PC-3 (cell line): Measurements from ENCODE around the gene BRCA1. TPM values are rescaled to one million over a fixed set of nuclear protein-coding genes. Genes with fewer than 3 reads are reported as not detected.

ENCODE experiments used
- ATAC-seq: fragments of 200-7000 bp; cut with Tn5 transposase; 2 replicates; pipeline ENCODE4 v1.9.1; 2020; ENCODE audit warnings: mild to moderate bottlenecking, moderate library complexity
- BruUV-seq: library from RNA; stranded (reverse); fragments of 400-500 nt; replicated peaks from 2 replicates; lab custom pipeline; 2021; lab: Mats Ljungman, UMichigan
- CTCF ChIA-PET: fragments of 300-600 bp; sonication (Branson Sonifier 250); formaldehyde crosslinking; loops from one replicate; lab custom pipeline; 2022; ENCODE audit warnings: antibody characterized with exemption; lab: Charles Lee
- POLR2A ChIA-PET: fragments of 300-600 bp; sonication (Branson Sonifier 250); formaldehyde crosslinking; loops from one replicate; lab custom pipeline; 2022; ENCODE audit warnings: antibody characterized with exemption; ENCODE audit not compliant: unreplicated experiment; lab: Charles Lee
- DNase-seq: peaks from one replicate; pipeline ENCODE4 v3.0.0-alpha.2; 2015
- H2AFZ ChIP-seq: fragments of 300-600 bp; sonication (generic); 2 replicates; pipeline ENCODE4 v1.6.0; 2016; ENCODE audit warnings: antibody characterized with exemption, low read length
- H3F3A ChIP-seq: fragments of 300-600 bp; sonication (generic); one replicate; pipeline ENCODE4 v1.6.0; 2017; ENCODE audit warnings: antibody characterized with exemption, low read length, control low read depth, mild to moderate bottlenecking; ENCODE audit not compliant: unreplicated experiment
- H3K27ac ChIP-seq: fragments of 300-600 bp; sonication (generic); 2 replicates; pipeline ENCODE4 v1.5.1; 2016; ENCODE audit warnings: mild to moderate bottlenecking, low read length
- H3K27me3 ChIP-seq: fragments of 300-600 bp; sonication (generic); 2 replicates; pipeline ENCODE4 v1.6.1; 2016; ENCODE audit warnings: low read length, mixed read lengths
- H3K36me3 ChIP-seq: fragments of 300-600 bp; sonication (generic); 2 replicates; pipeline ENCODE4 v1.6.1; 2016; ENCODE audit warnings: low read depth, mixed run types, low read length, mixed read lengths
- H3K4me1 ChIP-seq: fragments of 300-600 bp; sonication (generic); 2 replicates; pipeline ENCODE4 v1.5.1; 2016; ENCODE audit warnings: low read length; ENCODE audit not compliant: insufficient read depth
- H3K4me2 ChIP-seq: fragments of 300-600 bp; sonication (generic); 2 replicates; pipeline ENCODE4 v1.6.0; 2016; ENCODE audit warnings: low read length
- H3K4me3 ChIP-seq: fragments of 300-600 bp; sonication (generic); 2 replicates; pipeline ENCODE4 v1.5.1; 2016; ENCODE audit warnings: mild to moderate bottlenecking, low read length, mixed read lengths
- H3K79me2 ChIP-seq: fragments of 300-600 bp; sonication (generic); 2 replicates; pipeline ENCODE4 v1.6.1; 2017; ENCODE audit warnings: low read length, mixed read lengths
- H3K9ac ChIP-seq: fragments of 300-600 bp; sonication (generic); 2 replicates; pipeline ENCODE4 v1.6.0; 2016; ENCODE audit warnings: mild to moderate bottlenecking, low read length
- H3K9me2 ChIP-seq: fragments of 300-600 bp; sonication (generic); replicated peaks from 2 replicates; pipeline ENCODE4 v1.6.1; 2016; ENCODE audit warnings: mixed run types, low read length, mixed read lengths
- H3K9me3 ChIP-seq: fragments of 300-600 bp; sonication (generic); 2 replicates; pipeline ENCODE4 v1.6.1; 2016; ENCODE audit warnings: low read length, mixed read lengths
- H4K20me1 ChIP-seq: fragments of 300-600 bp; sonication (generic); 2 replicates; pipeline ENCODE4 v1.6.1; 2016; ENCODE audit warnings: low read length, mixed read lengths
- EZH2 ChIP-seq: fragments of 300-600 bp; sonication (generic); IDR thresholded peaks from one replicate; pipeline ENCODE4 v1.6.1; 2017; ENCODE audit warnings: antibody characterized with exemption, mild to moderate bottlenecking, low read length; ENCODE audit not compliant: unreplicated experiment
- EZH2phosphoT487 ChIP-seq: fragments of 300-600 bp; sonication (generic); IDR thresholded peaks from 2 replicates; pipeline ENCODE4 v1.6.1; 2018; ENCODE audit warnings: mild to moderate bottlenecking, antibody characterized with exemption, low read length, borderline replicate concordance
- intact Hi-C: fragments of 100-400 bp; cut with micrococcal nuclease; formaldehyde crosslinking; loops from 2 replicates; pipeline ENCODE4 v1.9.0; 2023
- total RNA-seq: library from RNA; depleted of rRNA; stranded (reverse); fragments of >200 nt; gene quantifications from 2 replicates; pipeline ENCODE4 v1.2.3, GENCODE V29; 2014
- TF ChIP-seq, protein P1 (sequence below): fragments of 300-600 bp; sonication (generic); conservative IDR thresholded peaks from 2 replicates; pipeline ENCODE4 v1.5.1; 2017; ENCODE audit warnings: antibody characterized with exemption, low read depth, mild to moderate bottlenecking, low read length

Gene BRCA1
- total RNA-seq, 1 experiment from 2014 or later = 36.3 TPM

DNA sequence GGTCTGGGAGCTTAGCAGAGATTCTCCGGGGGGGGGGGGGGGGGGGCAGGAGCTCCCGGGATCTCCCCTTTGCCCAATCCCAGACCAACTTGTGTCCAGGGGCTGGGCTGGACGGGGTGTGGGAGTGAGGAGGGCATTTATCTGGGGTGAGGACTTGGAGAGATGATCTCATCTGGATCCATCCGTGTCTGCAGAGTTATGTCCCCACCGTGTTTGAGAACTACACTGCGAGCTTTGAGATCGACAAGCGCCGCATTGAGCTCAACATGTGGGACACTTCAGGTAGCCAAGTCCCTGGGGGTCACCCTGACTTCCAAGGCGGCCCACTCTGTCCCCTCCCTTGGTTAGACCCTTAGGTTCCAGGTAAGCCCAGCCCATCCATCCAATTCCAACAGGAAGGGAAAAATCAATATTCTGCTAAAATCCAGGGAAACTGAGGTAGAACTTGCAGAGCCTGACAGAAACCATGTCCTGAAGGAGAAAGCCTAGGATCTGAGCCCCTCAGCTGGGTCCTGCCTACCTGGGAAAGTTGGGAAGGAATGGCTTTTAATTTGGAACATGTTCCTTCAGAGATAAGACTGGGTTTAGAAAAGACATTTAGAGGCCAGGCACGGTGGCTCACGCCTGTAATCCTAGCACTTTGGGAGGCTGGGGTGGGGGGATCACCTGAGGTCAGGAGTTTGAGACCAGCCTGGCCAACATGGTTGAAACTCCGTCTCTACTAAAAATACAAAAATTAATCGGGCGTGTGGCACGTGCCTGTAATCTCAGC, 99.2 kb downstream of the BRCA1 start:
- no peak for ATAC-seq
- TF ChIP-seq EZH2 (no peak), EZH2phosphoT487 (no peak)
- TF ChIP-seq, protein P1, sequence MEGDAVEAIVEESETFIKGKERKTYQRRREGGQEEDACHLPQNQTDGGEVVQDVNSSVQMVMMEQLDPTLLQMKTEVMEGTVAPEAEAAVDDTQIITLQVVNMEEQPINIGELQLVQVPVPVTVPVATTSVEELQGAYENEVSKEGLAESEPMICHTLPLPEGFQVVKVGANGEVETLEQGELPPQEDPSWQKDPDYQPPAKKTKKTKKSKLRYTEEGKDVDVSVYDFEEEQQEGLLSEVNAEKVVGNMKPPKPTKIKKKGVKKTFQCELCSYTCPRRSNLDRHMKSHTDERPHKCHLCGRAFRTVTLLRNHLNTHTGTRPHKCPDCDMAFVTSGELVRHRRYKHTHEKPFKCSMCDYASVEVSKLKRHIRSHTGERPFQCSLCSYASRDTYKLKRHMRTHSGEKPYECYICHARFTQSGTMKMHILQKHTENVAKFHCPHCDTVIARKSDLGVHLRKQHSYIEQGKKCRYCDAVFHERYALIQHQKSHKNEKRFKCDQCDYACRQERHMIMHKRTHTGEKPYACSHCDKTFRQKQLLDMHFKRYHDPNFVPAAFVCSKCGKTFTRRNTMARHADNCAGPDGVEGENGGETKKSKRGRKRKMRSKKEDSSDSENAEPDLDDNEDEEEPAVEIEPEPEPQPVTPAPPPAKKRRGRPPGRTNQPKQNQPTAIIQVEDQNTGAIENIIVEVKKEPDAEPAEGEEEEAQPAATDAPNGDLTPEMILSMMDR = no peak
- no peak overlapping the region for H3K27ac ChIP-seq
- H2AFZ ChIP-seq = no peak overlapping the region
- peaks cover 4% of the 10 kb centered on the region; the same call in 1 of the 2 replicates for H3K79me2 ChIP-seq
- H3K36me3 ChIP-seq = no peaks in the 10 kb centered on the region
- no peaks in the 10 kb centered on the region for H3K9me3 ChIP-seq
- H3K27me3 ChIP-seq = no peaks in the 10 kb centered on the region
- POLR2A ChIA-PET = no interaction called here
- no peak overlapping the region for H3K4me2 ChIP-seq
- no peak overlapping the region for H3K9ac ChIP-seq
- no peak overlapping the region for H3K4me3 ChIP-seq
- no TSS peak for BruUV-seq
- peaks cover 3% of the 10 kb centered on the region for H3K4me1 ChIP-seq
- H4K20me1 ChIP-seq = no peaks in the 10 kb centered on the region
- H3K9me2 ChIP-seq = no peaks in the 10 kb centered on the region
- intact Hi-C loops = loop anchor here (2.0 kb wide), 1 partner anchor 145 kb away; the partner anchor contains the start of gene NBR1
- no peak for DNase-seq
- CTCF ChIA-PET = no interaction called here
- H3F3A ChIP-seq = no peaks in the 10 kb centered on the region

DNA sequence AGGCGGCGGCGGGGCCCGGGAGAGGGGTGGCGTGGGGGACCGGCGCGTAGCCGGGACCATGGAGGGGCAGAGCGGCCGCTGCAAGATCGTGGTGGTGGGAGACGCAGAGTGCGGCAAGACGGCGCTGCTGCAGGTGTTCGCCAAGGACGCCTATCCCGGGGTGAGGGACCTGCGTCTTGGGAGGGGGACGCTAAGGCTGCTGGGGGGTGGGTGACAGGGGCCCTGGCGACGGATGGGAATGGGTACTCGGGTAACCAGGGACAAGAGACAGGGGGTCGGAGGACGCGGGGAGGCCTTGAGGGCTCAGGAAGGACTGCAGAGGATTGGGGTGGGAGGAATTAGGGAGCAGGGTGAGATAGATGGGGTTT, 99.9 kb downstream of the BRCA1 start:
- no peaks in the 10 kb centered on the region for H3K36me3 ChIP-seq
- no TSS peak for BruUV-seq
- H3K9me2 ChIP-seq = no peaks in the 10 kb centered on the region
- peaks cover 5% of the 10 kb centered on the region for H3K4me1 ChIP-seq
- TF ChIP-seq, protein P1 = no peak
- TF ChIP-seq EZH2phosphoT487 = no peak
- no peak for TF ChIP-seq EZH2
- no peaks in the 10 kb centered on the region for H3F3A ChIP-seq
- H3K4me2 ChIP-seq = no peak overlapping the region
- H3K27me3 ChIP-seq = no peaks in the 10 kb centered on the region
- H3K9ac ChIP-seq = no peak overlapping the region
- no peaks in the 10 kb centered on the region for H4K20me1 ChIP-seq
- ATAC-seq = no peak
- H3K9me3 ChIP-seq = no peaks in the 10 kb centered on the region
- intact Hi-C loops = loop anchor here (2.0 kb wide), 1 partner anchor 146 kb away; the partner anchor contains the start of gene NBR1
- no peak overlapping the region for H2AFZ ChIP-seq
- ChIA-PET POLR2A (no interaction called here), CTCF (interaction anchor here (1.4 kb wide), 1 partner anchor 104 kb away, joined by 5 read pairs; no protein-coding TSS in a partner anchor)
- no peak overlapping the region for H3K27ac ChIP-seq
- peaks cover 8% of the 10 kb centered on the region; the same call in 1 of the 2 replicates for H3K79me2 ChIP-seq
- no peak for DNase-seq
- H3K4me3 ChIP-seq = no peak overlapping the region
